ENCODE results near the gene CTSH.

DNA sequence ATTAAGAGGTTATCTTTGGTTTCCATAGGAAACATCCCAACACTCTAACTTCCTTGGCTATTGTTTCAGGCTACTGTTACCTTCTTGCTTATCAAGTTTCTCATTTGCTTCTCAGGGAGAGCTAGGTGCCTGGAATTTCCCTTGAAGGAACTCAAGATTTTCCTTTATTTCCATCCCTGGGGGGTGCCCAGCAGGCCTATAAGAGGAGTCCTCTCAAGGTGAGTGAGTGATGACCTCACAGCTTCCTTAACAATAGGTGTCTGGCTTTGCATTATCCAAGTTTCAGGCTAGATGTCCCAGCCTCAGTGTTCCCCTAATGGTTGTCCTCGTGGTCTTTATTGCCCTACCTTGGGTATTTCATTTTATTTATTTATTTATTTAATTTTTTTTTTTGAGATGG is 12.1 kb upstream of the CTSH start:
- TF ChIP-seq, protein P1, sequence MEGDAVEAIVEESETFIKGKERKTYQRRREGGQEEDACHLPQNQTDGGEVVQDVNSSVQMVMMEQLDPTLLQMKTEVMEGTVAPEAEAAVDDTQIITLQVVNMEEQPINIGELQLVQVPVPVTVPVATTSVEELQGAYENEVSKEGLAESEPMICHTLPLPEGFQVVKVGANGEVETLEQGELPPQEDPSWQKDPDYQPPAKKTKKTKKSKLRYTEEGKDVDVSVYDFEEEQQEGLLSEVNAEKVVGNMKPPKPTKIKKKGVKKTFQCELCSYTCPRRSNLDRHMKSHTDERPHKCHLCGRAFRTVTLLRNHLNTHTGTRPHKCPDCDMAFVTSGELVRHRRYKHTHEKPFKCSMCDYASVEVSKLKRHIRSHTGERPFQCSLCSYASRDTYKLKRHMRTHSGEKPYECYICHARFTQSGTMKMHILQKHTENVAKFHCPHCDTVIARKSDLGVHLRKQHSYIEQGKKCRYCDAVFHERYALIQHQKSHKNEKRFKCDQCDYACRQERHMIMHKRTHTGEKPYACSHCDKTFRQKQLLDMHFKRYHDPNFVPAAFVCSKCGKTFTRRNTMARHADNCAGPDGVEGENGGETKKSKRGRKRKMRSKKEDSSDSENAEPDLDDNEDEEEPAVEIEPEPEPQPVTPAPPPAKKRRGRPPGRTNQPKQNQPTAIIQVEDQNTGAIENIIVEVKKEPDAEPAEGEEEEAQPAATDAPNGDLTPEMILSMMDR (CRISPR knock-in tag; IDR thresholded peaks at IDR 0.05) = no peak
- no peak for TF ChIP-seq ATF1 (CRISPR knock-in tag; IDR thresholded peaks at IDR 0.05)
- TF ChIP-seq, protein P2, sequence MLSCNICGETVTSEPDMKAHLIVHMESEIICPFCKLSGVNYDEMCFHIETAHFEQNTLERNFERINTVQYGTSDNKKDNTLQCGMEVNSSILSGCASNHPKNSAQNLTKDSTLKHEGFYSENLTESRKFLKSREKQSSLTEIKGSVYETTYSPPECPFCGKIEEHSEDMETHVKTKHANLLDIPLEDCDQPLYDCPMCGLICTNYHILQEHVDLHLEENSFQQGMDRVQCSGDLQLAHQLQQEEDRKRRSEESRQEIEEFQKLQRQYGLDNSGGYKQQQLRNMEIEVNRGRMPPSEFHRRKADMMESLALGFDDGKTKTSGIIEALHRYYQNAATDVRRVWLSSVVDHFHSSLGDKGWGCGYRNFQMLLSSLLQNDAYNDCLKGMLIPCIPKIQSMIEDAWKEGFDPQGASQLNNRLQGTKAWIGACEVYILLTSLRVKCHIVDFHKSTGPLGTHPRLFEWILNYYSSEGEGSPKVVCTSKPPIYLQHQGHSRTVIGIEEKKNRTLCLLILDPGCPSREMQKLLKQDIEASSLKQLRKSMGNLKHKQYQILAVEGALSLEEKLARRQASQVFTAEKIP (CRISPR knock-in tag; IDR thresholded peaks at IDR 0.05; ENCODE audit: borderline replicate concordance) = no peak
- no peak for TF ChIP-seq ZNF282 (IDR thresholded peaks at IDR 0.05; ENCODE audit: partially characterized antibody)
- no peak for TF ChIP-seq NONO (IDR thresholded peaks at IDR 0.05)
- no peak for TF ChIP-seq NONO (CRISPR knock-in tag; conservative IDR thresholded peaks at IDR 0.05)
- TF ChIP-seq SMAD3 (CRISPR knock-in tag; IDR thresholded peaks at IDR 0.05) = no peak
- TF ChIP-seq, protein P3, sequence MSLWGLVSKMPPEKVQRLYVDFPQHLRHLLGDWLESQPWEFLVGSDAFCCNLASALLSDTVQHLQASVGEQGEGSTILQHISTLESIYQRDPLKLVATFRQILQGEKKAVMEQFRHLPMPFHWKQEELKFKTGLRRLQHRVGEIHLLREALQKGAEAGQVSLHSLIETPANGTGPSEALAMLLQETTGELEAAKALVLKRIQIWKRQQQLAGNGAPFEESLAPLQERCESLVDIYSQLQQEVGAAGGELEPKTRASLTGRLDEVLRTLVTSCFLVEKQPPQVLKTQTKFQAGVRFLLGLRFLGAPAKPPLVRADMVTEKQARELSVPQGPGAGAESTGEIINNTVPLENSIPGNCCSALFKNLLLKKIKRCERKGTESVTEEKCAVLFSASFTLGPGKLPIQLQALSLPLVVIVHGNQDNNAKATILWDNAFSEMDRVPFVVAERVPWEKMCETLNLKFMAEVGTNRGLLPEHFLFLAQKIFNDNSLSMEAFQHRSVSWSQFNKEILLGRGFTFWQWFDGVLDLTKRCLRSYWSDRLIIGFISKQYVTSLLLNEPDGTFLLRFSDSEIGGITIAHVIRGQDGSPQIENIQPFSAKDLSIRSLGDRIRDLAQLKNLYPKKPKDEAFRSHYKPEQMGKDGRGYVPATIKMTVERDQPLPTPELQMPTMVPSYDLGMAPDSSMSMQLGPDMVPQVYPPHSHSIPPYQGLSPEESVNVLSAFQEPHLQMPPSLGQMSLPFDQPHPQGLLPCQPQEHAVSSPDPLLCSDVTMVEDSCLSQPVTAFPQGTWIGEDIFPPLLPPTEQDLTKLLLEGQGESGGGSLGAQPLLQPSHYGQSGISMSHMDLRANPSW (CRISPR knock-in tag; IDR thresholded peaks at IDR 0.05; ENCODE audit: borderline replicate concordance) = no peak
